ENCODE results near the gene SMARCD1.

DNA sequence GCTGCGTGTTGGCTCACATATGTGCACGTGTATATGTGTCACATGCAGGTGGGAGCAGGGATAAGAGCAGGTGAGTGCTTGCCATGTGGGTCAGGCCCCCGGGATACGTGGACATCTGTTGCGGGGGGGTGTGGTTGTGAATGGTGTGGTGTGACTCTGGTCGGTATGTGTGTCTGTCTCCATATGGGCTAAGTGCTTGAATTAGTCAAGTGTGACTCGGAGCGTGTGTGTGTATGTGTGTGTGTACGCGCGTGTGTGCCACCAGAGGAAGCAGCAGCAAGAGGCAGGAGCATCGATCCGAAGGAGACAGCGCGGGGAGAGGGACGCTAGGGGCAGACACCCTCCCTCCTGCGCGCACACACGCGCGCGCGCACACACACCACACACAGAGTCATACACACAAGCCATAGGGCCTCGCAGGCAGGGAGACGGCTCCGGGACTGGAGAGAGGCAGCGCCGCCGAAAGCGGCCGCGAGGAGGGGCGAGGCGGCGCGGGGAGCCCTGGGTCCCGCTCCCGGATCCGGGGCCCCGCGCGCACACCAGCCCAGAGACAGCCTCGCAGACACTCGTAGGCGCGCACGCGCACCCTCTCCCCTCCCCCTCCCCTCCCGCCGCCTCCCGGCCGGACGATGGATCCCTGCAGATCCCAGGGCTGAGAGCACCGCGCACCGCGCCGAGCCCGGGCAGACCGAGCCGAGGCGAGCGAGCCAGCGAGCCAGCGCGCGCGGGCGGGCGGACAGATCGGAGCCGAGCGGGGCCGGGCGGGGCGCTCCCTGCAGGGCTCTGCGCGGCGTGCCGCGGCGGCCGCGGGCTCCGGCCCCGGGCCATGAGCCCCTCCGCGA, 27.9 kb upstream of the SMARCD1 start, which contains the start of gene ASIC1:
- TF ChIP-seq, protein P1, sequence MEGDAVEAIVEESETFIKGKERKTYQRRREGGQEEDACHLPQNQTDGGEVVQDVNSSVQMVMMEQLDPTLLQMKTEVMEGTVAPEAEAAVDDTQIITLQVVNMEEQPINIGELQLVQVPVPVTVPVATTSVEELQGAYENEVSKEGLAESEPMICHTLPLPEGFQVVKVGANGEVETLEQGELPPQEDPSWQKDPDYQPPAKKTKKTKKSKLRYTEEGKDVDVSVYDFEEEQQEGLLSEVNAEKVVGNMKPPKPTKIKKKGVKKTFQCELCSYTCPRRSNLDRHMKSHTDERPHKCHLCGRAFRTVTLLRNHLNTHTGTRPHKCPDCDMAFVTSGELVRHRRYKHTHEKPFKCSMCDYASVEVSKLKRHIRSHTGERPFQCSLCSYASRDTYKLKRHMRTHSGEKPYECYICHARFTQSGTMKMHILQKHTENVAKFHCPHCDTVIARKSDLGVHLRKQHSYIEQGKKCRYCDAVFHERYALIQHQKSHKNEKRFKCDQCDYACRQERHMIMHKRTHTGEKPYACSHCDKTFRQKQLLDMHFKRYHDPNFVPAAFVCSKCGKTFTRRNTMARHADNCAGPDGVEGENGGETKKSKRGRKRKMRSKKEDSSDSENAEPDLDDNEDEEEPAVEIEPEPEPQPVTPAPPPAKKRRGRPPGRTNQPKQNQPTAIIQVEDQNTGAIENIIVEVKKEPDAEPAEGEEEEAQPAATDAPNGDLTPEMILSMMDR (IDR thresholded peaks at IDR 0.05) = peak; percentile 12 to 31 (median 22)
- TF ChIP-seq POLR2A (IDR thresholded peaks at IDR 0.05; ENCODE audit: low read depth) (no peak), EP300 (IDR thresholded peaks at IDR 0.05) (no peak)

Data from esophagus muscularis mucosa (tissue), 4 donors.